ENCODE data around the gene DGAT2.
"Not testable (repeated sequence)": the region's sequence is repeated elsewhere in the genome, so short reads cannot be mapped to it uniquely, and the experiment has no call there.

DGAT2 gene

GRCh38 chr11:75768112-75768908 lies at the start of gene DGAT2:
Gene DGAT2 (plus strand): TSS chr11:75768778. CDS start chr11:75768992, 214 bp downstream.
- peak; percentile 87 for DNase-seq (ENCODE audit: low spot score)

GRCh38 chr11:75719340-75720239 lies 49.0 kb upstream of the DGAT2 start:
- DNase-seq (ENCODE audit: low spot score), result no peak

GRCh38 chr11:75720639-75721038 lies 47.9 kb upstream of the DGAT2 start:
- DNase-seq (ENCODE audit: low spot score), result no peak

DNA sequence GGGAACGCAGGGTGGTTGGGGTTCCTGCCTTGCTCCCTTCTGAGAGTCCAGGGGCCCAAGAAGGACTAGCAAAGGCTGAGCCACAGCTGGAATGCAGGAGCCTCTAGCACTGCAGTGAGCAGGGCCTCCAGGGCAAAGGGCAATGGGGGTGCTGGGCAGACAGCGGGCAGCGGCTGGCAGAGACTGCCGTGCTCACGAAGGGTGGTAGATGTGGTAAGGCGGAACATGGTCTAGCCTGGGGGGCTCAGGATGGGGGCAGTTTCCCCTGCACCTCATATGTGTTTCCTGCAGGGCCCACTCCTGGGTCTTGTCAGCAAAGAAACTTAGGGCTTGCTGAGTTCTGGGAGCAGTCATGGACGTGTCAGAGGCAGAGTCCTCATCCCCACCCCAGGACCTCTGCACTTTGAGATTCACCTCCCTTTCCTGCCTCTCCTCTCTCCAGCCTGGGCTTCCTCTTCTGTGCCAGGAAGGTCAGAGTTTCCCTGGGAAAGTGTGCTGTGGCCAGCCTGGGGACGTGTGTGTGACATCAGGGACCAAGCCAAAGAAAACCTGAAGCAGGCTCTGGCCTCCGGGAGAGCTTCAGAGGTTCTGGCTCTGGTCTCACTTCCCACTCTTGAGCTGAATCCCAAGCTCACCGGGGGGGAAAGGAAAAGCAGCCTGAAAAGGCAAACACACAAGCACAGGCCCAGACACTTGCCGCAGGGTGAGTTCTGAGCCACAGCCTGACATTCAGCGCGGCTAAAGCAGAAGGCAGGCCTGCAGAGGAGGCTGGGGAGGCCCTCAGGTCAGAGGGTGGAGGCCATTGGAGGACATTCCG lies 46.5 kb upstream of the DGAT2 start:
- no peak for DNase-seq (ENCODE audit: low spot score)

DNA sequence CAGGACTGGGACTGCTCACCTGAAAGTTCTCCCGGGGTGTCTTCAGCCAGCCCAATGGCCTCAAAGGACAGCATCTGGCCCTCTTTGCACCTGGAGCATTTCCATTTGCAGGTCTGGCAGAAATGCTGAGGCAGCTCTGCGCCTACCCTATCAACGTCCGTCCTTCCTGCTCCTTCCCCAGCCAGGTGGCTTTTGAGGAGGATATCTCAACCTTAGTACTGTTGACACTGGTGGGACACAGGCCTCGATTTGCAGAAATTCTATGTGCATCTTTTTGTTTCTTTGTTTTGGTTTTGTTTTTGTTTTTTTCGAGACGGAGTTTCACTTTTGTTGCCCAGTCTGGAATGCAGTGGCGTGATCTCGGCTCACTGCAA lies 45.9 kb upstream of the DGAT2 start:
- no peak for DNase-seq (ENCODE audit: low spot score)

DNA sequence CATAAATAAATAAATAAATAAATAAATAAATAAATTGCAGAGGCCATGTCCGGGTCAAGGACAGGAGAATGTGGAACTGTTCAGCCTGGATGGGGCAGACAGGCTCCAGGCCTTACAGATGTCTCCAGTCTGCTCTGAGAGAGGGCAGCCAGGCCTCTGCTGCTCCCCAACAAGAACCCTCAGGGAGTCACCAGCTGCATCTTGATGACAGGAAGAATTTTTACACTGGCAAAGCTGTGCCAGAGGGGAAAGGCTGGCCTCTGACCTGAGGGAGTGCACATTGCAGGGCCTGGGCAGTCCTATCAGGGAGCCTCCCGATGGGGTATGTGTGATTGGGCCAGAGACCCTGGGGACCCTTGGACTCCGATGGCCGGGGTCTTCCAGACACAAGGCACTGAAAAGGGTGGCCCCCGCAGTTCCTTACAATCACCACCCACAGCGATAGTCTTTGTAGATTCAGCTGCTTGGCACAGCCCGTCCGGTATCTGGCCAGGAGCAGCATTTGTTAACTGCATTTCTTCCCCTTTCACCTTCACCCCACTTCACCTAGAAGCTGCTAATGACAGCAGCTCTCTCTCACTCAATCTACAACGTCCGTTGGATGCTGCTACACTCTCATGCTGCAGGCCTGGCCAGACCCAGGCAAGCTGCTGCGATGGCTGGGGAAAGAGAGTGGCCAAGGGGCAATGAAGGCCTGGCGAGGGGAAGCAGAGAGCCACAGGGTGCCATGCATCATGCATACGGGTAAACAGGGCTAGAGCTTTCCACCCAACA lies 42.8 kb upstream of the DGAT2 start:
- DNase-seq (ENCODE audit: low spot score), result no peak

- DNase-seq (ENCODE audit: low spot score), result no peak
These were observed 39.6 kb upstream of the DGAT2 start for GRCh38 chr11:75728992-75729391.

DNA sequence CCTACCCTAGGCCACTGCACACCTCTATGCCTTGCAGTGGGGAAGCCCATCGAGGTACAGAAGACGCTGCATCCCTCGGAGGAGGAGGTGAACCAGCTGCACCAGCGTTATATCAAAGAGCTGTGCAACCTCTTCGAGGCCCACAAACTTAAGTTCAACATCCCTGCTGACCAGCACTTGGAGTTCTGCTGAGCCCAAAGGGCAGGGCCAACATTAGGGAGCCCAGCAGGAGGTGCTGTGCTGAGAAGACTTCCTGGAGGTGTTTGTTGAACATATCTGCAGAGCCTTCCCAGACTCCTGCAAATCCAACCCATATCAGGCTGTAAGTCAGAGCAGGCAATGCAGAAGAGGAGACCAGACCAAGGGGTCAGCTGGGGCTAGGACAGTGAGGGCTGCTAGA lies 37.5 kb upstream of the DGAT2 start:
- DNase-seq (ENCODE audit: low spot score), result no peak

DNA sequence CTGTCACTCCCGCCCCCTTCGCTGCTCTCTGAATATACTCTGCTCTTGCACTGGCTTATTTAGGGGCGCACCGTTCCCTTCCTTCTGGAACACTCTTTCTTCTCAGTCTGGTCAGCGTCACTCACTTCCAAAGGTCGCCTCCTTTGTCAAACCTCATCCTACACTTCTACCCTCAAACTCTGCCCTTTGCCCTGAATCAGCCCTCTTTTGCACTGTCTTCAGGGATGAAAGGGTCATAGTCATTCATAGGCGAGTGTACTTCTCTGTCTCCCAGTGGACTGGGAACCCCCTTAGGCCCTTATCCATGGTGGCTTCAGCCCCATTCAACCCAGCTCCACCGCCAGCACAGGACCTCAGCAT lies 35.5 kb upstream of the DGAT2 start:
- no peak for DNase-seq (ENCODE audit: low spot score)

DNA sequence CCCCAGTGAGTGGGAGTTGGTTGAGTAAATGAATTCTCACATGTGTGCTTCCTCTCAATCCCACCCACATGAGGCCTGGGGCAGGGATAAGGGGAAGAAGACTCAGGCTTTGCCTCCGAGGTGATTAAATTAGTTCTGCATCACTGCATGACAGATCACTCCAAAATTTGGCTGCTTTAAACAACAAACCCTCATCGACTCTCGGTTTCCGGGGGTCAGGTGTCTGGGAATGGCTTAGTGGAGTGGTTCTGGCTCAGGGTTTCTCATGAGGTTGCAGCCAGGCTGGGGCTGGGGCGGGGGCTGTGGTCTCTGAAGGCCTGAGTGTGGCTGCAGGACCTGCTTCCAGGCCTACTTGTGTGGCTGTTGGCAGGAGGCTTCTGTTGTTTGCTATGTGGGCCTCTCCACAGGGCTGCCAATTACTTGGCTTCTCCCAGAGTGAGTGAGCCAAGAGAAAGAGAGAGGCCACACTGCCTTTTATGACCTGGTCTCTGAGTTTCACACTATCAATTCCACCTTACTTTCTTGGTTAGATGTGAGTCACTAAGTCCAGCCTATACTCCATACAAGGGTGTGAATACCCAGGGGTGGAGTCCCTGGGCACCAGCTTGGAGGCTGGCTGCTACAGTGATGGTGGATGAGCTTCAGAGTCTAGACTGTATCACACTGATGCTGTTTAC lies 35.0 kb upstream of the DGAT2 start:
- DNase-seq (ENCODE audit: low spot score), result no peak

- no peak for DNase-seq (ENCODE audit: low spot score)
These were observed 33.9 kb upstream of the DGAT2 start for GRCh38 chr11:75734491-75735180.

DNA sequence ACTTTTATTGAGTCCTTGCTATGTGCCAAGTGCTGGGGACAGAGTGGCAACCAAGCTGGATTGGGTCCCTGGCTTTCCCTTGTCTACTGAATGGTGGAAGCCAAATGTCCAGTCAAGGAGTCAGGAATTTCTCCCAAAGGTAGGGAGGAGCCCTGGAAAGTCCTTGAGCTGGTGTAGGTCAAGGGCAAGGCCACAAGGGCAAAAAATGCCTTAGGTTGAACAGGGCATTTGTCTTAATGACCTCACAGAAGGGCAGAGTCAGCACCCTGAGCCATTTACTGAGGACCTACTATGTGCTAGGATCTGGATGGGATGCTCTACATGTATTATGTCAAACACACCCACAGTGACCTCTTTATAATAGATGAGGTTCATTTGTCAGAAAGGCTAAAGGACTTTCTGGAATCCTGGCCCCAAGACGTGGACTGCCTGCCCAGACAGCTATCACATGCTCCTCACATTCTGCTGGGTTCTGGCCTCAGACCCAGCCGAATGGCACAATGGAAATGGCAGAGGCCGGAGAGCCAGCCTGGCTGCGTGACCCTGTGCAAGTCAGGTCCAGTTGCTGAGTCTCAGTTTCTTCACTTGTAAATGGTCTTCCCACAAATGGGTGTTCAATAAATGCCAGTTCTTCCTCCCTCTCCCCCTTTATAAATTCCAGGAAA lies 33.3 kb upstream of the DGAT2 start:
- DNase-seq (ENCODE audit: low spot score), result no peak

DNA sequence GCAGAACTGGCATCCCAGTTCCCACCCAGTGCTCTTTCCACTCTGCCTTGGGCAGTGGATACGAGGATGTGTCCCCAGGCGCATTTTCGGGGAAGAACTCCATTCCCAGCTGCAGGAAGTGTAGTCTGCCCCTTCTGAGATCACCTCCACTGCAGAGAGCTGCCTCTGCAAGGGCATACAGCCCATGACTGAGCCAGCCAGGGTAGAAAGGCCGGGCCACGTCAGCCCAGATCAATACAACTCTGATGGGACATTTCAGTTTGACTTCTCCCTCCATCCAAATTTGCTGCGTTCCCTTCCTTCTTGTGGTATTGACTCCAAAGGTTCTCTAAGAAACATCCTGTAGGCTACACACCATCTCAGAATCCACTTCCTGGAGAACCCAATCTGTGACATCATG lies 31.3 kb upstream of the DGAT2 start:
- no peak for DNase-seq (ENCODE audit: low spot score)

GRCh38 chr11:75740681-75741080 lies 27.9 kb upstream of the DGAT2 start:
- no peak for DNase-seq (ENCODE audit: low spot score)

DNA sequence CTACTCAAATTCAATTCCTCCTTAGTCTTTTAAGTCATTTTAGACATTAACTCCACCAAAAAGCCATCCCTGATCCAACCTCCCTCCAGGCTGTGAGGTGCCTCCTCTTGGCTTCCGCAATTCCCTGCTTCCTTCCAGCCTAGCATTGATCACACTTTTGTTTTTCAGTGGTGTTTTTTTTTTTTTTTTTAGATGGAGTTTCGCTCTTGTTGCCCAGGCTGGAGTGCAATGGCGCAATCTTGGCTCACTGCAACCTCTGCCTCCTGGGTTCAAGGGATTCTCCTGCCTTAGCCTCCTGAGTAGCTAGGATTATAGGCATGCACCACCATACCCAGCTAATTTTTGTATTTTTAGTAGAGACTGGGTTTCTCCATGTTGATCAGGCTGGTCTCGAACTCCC lies 25.4 kb upstream of the DGAT2 start:
- not testable (repeated sequence) for DNase-seq (ENCODE audit: low spot score)

DNA sequence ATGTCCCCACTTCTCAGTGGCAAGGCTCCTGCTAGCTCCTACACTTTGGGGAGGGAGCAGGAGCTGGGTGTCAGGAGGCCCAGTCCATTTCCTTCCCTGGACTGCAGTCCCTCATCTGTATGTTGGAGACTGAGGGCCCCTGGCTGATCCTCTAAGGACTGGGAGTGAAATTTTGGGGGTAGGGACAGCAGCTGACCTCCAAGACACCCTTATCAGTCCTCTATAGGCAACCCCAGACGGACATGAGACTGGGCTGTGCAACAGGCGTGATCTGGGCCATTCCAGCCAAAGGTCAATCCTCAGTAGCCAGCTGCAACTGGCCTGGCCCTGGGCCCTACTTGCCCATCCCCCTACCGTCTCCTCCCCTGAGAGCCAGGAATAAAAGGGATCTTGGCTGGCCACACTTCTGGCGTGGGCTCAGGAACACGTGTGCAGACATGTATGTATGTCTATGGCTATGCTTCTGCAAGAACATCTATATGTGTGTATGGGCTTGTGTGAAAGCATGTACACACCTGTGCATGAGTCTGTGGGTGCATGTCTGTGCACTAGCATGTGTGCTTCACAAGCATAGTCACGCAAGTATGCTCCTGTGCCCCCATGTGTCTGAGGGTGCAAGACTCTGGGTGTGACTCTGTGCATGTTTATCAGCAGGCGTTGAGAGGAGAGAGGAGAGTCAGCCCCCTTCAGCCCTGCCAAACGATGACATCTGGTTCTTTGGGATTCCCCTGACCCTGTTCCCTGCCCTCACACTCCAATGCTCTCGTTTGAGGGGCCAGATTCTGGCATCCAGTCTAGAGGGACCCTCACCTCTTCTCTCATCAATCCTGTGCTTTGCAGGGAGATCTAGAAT lies 24.6 kb upstream of the DGAT2 start:
- no peak for DNase-seq (ENCODE audit: low spot score)

DNA sequence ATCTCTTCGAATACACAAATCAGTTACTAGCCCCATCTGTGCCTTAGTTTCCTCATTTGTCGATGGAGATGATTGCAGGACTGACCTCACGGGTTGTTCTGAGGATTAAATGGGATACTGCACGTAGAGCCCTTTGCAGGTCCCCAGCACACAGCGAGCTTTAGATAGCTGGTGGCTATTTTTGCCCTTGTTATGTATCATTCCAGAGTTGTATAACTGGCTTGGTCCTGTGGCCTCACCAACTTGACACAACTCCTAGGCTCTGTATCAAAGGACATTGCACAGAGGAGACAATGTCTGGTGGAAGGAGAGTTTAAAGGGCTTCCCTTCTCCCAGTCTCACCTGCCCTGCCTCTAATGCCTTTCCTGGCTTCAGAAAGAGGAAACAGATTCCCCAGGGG lies 22.8 kb upstream of the DGAT2 start:
- no peak for DNase-seq (ENCODE audit: low spot score)

DNA sequence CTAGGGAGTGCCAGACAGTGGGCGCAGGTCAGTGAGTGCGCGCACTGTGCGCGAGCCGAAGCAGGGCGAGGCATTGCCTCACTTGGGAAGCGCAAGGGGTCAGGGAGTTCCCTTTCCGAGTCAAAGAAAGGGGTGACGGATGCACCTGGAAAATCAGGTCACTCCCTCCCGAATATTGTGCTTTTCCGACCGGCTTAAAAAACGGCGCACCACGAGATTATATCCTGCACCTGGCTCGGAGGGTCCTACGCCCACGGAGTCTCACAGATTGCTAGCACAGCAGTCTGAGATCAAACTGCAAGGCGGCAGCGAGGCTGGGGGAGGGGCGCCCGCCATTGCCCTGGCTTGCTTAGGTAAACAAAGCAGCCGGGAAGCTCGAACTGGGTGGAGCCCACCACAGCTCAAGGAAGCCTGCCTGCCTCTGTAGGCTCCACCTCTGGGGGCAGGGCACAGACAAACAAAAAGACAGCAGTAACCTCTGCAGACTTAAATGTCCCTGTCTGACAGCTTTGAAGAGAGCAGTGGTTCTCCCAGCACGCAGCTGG lies 19.8 kb upstream of the DGAT2 start:
- DNase-seq (ENCODE audit: low spot score), result not testable (repeated sequence)

DNA sequence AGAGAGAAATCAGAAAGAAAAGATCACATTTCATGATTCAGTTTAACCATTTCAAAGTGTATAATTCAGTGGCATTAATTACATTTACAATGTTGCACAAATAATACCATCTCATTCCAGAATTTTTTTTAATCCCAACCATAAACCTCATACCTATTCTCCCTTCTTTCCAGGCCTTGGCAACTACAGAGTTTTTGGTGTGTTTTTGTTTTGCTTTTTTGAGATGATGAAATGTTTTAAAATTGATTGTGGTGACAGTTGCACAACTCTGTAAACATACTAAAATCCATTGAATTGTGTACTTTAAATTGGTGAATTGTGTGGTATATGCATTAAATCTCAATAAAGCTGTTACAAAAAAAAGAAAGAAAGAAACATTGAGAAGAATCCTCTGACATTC lies 13.6 kb upstream of the DGAT2 start:
- DNase-seq (ENCODE audit: low spot score), result not testable (repeated sequence)
